Stimulated activated CD8-positive, alpha-beta memory T cell treated with anti-CD3 and anti-CD28 coated beads, Interleukin-2, amount 100 ng/mL, for 1 hour (primary cell): Measurements from ENCODE around the gene EIF3K.

Experiments
- DNase-seq, 2 donors: peaks; one replicate each; pipeline ENCODE4 v3.0.0-alpha.2; 2020; ENCODE audit warnings: low read depth in 2 of 2

Gene EIF3K

DNA sequence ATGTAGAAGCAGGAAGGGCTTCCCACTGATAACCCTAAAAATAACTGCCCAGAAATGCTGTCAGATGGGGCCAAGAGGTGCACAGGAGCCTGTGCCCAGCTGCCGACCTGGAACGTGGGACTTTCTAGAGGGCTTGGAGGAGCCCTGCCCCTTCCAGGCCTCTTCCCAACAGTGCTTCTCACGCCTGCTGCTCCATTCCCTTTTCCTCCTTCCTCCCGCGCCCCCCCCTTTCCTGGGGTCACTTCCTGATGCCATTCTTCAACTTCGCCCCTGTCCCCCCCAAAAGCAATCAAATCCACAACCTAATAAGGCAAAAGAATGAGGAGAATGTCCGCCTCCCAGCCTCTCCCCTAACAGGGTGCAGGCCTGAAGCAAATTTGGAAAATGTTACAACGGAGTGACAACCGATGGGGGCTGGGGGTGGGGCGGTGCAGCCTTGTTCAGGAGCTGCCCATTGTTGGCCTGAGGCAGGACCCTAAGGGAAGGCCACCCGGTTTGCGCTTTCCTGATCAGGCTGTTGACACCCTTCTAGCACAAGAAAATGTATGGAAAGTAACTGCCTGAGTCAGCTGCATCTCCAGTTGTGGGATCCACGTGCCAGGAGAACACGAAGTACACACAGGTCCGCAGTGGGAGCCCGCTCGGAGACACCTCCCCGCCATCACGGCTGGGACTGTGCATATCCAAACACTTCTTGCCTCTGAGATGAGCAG lies 47.1 kb downstream of the EIF3K start:
- DNase-seq = no peak

- no peak for DNase-seq
Measured at GRCh38 chr19:38666663-38667511, 47.9 kb downstream of the EIF3K start.

DNA sequence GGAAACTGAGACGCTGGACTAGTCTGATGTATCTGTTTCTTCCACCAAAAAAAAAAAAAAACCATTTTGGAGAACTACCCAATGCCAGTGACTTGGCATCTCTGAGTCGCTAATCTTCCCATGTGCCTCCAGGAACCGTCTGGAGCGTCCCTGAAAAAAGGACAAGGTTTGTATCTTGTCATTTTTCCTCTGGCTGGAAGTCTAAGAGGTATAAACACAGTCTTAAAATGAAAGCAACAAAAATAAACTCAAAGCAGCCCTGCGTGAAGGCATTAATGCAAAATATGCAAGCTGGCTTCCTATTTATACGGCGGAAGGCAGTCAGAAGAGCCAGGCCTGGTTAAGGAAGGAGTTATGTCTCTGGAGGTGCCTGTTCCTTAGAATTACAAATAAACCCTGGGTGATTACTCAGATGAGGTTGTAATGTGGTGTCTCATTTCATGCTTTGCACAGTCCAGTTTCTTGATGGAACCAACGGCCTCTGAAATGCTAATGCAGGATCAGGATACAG lies 48.7 kb downstream of the EIF3K start:
- no peak for DNase-seq

- no peak for DNase-seq
Measured at GRCh38 chr19:38669552-38669951, 50.6 kb downstream of the EIF3K start.

DNA sequence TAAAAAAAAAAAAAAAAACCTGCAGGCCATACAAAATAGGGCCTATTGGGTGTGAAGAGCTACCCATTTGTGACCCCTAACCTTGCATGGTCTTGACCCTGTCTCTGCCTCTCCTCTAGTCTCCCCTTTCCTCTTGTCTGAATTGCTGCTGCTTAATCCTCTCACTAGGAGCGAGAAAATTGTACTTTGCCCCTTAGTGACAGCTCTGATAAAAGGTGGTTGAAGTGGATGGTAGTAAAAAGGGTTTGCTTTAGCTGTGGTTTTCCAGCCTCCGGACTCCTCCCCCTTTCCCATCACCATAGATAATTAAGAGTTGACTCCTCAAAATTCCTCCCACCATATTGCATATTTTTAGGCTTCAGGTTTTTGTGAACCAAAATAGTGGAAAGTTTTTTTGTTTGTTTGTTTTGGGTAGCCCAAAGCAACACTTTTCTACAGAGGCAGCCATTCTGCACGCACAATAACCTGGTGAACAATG lies 52.0 kb downstream of the EIF3K start:
- no peak for DNase-seq

- no peak for DNase-seq
Measured at GRCh38 chr19:38671654-38672053, 52.7 kb downstream of the EIF3K start.

DNA sequence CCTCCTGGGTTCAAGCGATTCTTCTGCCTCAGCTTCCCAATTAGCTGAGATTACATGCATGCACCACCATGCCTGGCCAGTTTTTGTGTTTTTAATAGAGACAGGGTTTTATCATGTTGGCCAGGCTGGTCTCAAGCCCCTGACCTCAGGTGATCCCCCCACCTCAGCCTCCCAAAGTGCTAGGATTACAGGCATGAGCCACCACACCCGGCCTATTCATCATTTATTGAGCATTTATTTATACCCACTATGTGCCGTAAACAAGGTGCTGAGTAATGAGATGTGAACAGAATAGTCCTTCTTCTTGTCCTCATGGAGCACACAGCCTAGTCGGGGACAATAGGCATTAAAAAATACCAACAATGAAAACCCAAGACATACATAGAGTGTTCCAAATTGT lies 54.0 kb downstream of the EIF3K start:
- DNase-seq = no peak

- no peak for DNase-seq
Measured at GRCh38 chr19:38674388-38675171, 55.6 kb downstream of the EIF3K start.

DNA sequence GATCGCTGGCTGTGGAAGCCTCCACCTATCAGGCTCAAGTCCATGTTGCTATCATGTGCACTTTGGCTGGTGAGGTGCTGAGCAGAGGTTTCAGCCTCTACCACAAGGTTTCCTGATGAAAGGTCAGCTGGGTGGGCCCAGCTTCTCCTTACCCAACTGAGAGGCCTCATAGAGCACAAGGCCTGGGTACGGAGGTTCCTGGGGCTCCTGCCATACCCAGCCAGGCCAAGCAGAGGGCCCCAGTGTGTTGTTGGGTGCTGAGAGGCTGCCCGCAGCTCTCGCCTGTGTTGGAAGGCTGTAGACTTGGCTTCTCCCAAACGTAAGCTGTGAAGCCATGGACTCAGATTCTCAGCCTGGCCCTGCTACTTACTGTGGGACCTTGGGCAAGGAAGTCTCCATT lies 56.6 kb downstream of the EIF3K start:
- no peak for DNase-seq

DNA sequence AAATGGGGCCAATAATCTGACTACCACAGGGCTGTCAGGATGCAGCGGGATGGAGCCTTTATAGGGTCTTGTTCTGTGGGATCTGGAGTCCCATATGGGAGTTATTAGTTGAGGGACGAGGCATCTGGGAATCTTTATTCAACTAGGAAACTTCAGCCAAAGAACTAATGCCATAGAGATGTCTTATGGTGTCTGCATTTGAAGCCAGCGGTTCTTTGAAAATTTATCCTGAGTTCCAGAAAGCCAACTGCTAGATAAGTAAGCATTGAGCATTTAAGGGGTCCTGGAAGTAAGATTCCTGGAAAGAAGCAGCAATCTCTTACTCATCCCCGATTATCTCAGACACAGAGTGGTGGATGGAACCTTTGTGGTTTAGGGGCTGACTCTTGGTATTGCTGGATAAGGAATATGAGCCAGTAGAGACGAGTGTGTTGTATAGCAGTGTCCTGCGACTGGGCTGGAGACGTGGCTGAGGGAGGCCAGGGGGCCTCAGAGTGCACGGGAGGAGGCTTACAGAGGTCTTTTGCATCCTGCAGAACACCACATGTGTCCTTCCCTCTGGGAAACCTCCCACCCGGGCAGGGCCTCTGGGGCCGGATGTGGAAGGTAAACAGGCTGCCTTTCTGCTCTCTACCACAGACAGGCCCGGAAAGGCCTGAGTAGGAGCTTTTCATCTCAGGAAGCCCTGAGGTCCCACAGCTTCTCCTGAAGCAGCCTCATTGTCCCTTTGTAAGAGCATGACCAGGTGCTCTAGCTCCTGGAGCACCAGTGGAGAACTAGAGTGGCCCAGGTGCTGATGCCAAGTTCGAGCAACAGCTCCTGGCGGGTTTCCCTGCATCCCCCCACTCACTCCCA lies 57.3 kb downstream of the EIF3K start:
- DNase-seq = no peak

GRCh38 chr19:38676878-38677646 lies 58.1 kb downstream of the EIF3K start:
- DNase-seq = no peak

GRCh38 chr19:38678217-38678890 lies 59.4 kb downstream of the EIF3K start:
- no peak for DNase-seq

- no peak for DNase-seq
Measured at GRCh38 chr19:38678891-38679494, 60.0 kb downstream of the EIF3K start.

- DNase-seq = no peak
Measured at GRCh38 chr19:38679839-38680238, 60.9 kb downstream of the EIF3K start.

DNA sequence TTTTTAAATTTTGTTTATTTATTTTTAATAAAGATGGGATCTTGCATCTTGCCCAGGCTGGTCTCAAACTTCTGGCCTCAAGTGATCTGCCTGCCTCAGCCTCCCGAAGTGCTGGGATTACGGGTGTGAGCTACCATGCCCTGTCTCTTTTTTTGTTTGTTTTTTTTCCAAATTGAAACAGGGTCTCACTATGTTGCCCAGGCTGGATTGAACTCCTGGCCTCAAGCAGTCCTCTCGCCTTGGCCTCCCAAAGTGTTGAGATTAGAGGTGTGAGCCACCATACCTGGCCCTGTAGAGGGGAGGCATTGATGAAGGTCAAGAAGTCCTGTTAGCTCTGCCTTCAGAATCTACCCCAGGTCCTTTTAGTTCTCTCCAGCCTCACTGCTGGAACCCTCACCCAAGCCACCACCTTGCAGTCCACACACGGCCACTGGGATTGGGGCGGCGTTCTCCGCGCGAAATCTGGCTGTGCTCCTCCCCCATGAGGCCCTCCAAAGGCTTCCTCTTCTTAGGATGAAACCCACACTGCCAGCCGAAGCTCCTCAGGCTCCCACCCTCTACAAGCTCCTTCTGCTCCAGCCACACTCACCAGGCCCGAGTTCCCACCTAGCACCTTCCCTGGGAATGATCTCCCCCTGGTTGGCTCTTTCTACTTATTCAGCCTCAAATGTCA lies 63.3 kb downstream of the EIF3K start:
- no peak for DNase-seq

DNA sequence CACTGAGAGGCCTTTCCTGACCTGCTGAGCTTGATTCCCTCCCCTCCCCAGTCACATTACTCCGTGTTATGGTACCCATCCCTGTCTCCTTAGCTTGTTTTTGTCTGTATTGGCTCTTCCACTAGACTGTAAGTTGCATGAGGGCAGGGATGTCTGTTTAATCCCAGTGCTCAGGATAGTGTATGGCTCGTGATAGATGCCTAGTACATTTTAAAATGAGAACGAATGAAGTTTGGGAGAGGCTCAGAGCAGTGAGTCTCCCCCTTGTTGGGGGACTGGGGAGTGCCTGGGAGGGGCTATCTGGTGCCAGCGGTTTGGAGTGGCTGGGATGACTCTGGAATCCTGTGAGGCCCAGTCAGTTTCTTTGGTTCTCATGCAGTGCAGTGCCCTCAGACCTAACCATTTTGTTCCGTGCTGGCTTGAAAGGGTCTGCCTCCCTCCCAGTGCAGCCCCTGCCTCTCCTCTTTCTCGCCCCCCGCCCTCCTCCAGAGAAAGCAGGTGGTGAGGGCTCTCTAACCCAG lies 63.9 kb downstream of the EIF3K start:
- DNase-seq = no peak

- DNase-seq = peak in 1 of 2 donors; percentile 48
Measured at GRCh38 chr19:38683393-38684077, 64.5 kb downstream of the EIF3K start.
